GM04503 (cell line): Measurements from ENCODE around the gene RFESD.
"Not testable (repeated sequence)": the region's sequence is repeated elsewhere in the genome, so short reads cannot be mapped to it uniquely, and the experiment has no call there.

Experiments
- DNase-seq: peaks from one replicate; pipeline ENCODE4 v3.0.0-alpha.2; 2012; ENCODE audit warnings: low read depth

Gene RFESD

GRCh38 chr5:95628933-95629332 lies 17.6 kb upstream of the RFESD start:
- DNase-seq = no peak

- DNase-seq = no peak
These were observed 16.1 kb upstream of the RFESD start for GRCh38 chr5:95630394-95630917.

GRCh38 chr5:95631255-95631958 lies 15.2 kb upstream of the RFESD start:
- peak; percentile 49 for DNase-seq

- peak; percentile 27 for DNase-seq
These were observed 14.4 kb upstream of the RFESD start for GRCh38 chr5:95631991-95632675.

GRCh38 chr5:95632942-95633341 lies 13.6 kb upstream of the RFESD start:
- not testable (repeated sequence) for DNase-seq

GRCh38 chr5:95633671-95634070 lies 12.9 kb upstream of the RFESD start:
- no peak for DNase-seq

- no peak for DNase-seq
These were observed 12.5 kb upstream of the RFESD start for GRCh38 chr5:95634081-95634480.

- no peak for DNase-seq
These were observed 7.9 kb upstream of the RFESD start for GRCh38 chr5:95638632-95639031.

GRCh38 chr5:95641741-95642220 lies 4.8 kb upstream of the RFESD start:
- peak; percentile 10 for DNase-seq

- DNase-seq = no peak
These were observed 3.4 kb upstream of the RFESD start for GRCh38 chr5:95643152-95643551.

GRCh38 chr5:95644351-95645042 lies 2.1 kb upstream of the RFESD start:
- peak; percentile 16 for DNase-seq

- not testable (repeated sequence) for DNase-seq
These were observed 380 bp upstream of the RFESD start for GRCh38 chr5:95646226-95646568.

GRCh38 chr5:95647886-95648860 lies 1.6 kb downstream of the RFESD start:
- no peak for DNase-seq

- no peak for DNase-seq
These were observed 2.7 kb downstream of the RFESD start for GRCh38 chr5:95649274-95649673.

- DNase-seq = no peak
These were observed 3.5 kb downstream of the RFESD start for GRCh38 chr5:95649842-95650620.

GRCh38 chr5:95652849-95653248 lies 6.3 kb downstream of the RFESD start:
- no peak for DNase-seq

- no peak for DNase-seq
These were observed 7.6 kb downstream of the RFESD start for GRCh38 chr5:95654196-95654595.

- DNase-seq = no peak
These were observed 9.0 kb downstream of the RFESD start for GRCh38 chr5:95655575-95655974.

- DNase-seq = no peak
These were observed 13.5 kb downstream of the RFESD start for GRCh38 chr5:95660060-95660459.

GRCh38 chr5:95662946-95663345 lies 16.4 kb downstream of the RFESD start:
- no peak for DNase-seq
